ENCODE measurements around the gene RELN. TPM values are rescaled to one million over a fixed set of nuclear protein-coding genes. Genes with fewer than 3 reads are reported as not detected.

RELN gene
- total RNA-seq, 1 experiment from 2014 or later: 0.20 TPM

DNA sequence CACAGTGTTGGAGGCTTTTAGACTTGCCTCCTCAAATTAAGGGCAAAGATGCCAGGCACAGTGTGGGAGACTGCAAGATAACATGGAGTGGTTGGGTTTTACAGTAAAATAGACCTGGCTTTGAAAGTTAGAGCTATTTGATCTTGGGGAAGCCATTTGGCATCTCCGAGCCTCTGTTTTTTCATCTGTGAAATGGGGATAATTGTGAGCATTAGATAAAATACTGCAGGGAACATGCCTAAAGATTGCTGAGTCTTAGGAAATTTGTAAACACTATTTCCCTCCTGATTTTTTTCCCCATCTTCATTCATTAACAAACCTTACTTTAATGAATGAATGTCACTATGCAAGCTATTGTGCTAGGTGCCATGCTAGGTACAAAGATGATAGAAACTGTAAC, 302.2 kb downstream of the RELN start:
- no peak for DNase-seq (ENCODE audit: low spot score)
- CTCF ChIA-PET: no interaction called here
- TF ChIP-seq EMX1 (CRISPR knock-in tag; IDR thresholded peaks at IDR 0.05) (no peak), NFATC4 (CRISPR knock-in tag; IDR thresholded peaks at IDR 0.05) (no peak), FOXP1 (CRISPR knock-in tag; IDR thresholded peaks at IDR 0.05; ENCODE audit: borderline replicate concordance) (no peak), ZBTB21 (CRISPR knock-in tag; IDR thresholded peaks at IDR 0.05; ENCODE audit: borderline replicate concordance) (no peak)
- TF ChIP-seq, protein P1, sequence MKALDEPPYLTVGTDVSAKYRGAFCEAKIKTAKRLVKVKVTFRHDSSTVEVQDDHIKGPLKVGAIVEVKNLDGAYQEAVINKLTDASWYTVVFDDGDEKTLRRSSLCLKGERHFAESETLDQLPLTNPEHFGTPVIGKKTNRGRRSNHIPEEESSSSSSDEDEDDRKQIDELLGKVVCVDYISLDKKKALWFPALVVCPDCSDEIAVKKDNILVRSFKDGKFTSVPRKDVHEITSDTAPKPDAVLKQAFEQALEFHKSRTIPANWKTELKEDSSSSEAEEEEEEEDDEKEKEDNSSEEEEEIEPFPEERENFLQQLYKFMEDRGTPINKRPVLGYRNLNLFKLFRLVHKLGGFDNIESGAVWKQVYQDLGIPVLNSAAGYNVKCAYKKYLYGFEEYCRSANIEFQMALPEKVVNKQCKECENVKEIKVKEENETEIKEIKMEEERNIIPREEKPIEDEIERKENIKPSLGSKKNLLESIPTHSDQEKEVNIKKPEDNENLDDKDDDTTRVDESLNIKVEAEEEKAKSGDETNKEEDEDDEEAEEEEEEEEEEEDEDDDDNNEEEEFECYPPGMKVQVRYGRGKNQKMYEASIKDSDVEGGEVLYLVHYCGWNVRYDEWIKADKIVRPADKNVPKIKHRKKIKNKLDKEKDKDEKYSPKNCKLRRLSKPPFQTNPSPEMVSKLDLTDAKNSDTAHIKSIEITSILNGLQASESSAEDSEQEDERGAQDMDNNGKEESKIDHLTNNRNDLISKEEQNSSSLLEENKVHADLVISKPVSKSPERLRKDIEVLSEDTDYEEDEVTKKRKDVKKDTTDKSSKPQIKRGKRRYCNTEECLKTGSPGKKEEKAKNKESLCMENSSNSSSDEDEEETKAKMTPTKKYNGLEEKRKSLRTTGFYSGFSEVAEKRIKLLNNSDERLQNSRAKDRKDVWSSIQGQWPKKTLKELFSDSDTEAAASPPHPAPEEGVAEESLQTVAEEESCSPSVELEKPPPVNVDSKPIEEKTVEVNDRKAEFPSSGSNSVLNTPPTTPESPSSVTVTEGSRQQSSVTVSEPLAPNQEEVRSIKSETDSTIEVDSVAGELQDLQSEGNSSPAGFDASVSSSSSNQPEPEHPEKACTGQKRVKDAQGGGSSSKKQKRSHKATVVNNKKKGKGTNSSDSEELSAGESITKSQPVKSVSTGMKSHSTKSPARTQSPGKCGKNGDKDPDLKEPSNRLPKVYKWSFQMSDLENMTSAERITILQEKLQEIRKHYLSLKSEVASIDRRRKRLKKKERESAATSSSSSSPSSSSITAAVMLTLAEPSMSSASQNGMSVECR (CRISPR knock-in tag; IDR thresholded peaks at IDR 0.05; ENCODE audit: borderline replicate concordance): no peak
- TF ChIP-seq, protein P2, sequence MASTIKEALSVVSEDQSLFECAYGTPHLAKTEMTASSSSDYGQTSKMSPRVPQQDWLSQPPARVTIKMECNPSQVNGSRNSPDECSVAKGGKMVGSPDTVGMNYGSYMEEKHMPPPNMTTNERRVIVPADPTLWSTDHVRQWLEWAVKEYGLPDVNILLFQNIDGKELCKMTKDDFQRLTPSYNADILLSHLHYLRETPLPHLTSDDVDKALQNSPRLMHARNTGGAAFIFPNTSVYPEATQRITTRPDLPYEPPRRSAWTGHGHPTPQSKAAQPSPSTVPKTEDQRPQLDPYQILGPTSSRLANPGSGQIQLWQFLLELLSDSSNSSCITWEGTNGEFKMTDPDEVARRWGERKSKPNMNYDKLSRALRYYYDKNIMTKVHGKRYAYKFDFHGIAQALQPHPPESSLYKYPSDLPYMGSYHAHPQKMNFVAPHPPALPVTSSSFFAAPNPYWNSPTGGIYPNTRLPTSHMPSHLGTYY (CRISPR knock-in tag; IDR thresholded peaks at IDR 0.05): no peak
- Mint-ChIP-seq H3K9me3 (peaks cover 3% of the 10 kb centered on the region), H3K36me3 (no peaks in the 10 kb centered on the region), H3K27ac (no peak overlapping the region), H3K27me3 (ENCODE audit: low read depth) (no peaks in the 10 kb centered on the region; the same call in 1 of the 2 replicates), H3K4me3 (no peak overlapping the region), H3K4me1 (no peaks in the 10 kb centered on the region)
- POLR2A ChIA-PET: no interaction called here
- no peak for ATAC-seq

DNA sequence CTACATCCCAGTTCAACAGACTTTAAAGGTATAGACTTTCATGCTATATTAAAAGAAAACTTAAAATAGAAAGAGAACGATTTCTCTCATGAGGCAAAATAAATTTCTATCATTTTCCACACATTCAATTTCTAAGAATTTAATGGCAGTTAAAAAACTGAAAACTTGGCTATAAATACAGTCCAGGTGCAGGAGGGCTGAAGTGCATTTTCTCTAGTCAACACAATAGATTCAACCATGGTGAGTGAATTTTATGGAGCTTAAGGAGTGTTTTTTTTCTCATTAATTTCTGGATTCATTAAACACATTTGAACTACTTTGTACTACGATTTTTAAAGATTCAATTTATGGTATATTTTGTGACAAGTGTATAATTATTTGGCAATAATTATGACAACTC, 302.7 kb downstream of the RELN start:
- POLR2A ChIA-PET: no interaction called here

DNA sequence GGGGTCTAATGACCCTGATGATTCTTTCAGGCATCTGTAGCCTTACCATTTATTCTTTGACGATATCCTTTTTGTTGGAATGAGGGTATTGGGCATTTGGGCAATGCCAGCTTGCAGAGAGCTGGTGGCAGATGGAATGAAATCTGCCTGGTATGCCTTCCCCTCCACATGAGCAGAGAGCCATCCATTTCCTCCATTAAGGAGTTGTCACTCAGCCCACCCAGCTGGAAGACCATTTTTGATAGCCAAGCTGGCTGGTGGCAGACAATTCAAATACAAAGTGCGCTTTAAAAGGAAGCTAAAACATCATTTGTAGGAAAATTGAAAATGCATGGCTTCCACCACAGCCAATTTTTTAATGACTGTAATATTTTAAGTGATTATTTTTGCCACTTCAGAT, 303.4 kb downstream of the RELN start:
- H3K27ac Mint-ChIP-seq: no peak overlapping the region
- no peak for ATAC-seq
- H3K4me3 Mint-ChIP-seq: no peak overlapping the region

More for the DNA sequence above, 302.7 kb downstream of the RELN start:
- Mint-ChIP-seq H3K4me1 (no peaks in the 10 kb centered on the region), H3K4me3 (no peak overlapping the region), H3K9me3 (no peaks in the 10 kb centered on the region), H3K36me3 (no peaks in the 10 kb centered on the region), H3K27ac (no peak overlapping the region), H3K27me3 (ENCODE audit: low read depth) (no peaks in the 10 kb centered on the region)
- DNase-seq (ENCODE audit: low spot score): no peak
- TF ChIP-seq PRRX2 (CRISPR knock-in tag; IDR thresholded peaks at IDR 0.05) (no peak), GTF2I (CRISPR knock-in tag; conservative IDR thresholded peaks at IDR 0.05) (no peak), ELF4 (CRISPR knock-in tag; IDR thresholded peaks at IDR 0.05; ENCODE audit: low read depth) (no peak), ATF1 (CRISPR knock-in tag; IDR thresholded peaks at IDR 0.05) (no peak), RORB (CRISPR knock-in tag; IDR thresholded peaks at IDR 0.05) (no peak)
- TF ChIP-seq, protein P3, sequence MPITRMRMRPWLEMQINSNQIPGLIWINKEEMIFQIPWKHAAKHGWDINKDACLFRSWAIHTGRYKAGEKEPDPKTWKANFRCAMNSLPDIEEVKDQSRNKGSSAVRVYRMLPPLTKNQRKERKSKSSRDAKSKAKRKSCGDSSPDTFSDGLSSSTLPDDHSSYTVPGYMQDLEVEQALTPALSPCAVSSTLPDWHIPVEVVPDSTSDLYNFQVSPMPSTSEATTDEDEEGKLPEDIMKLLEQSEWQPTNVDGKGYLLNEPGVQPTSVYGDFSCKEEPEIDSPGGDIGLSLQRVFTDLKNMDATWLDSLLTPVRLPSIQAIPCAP (CRISPR knock-in tag; IDR thresholded peaks at IDR 0.05): no peak
- TF ChIP-seq, protein P4, sequence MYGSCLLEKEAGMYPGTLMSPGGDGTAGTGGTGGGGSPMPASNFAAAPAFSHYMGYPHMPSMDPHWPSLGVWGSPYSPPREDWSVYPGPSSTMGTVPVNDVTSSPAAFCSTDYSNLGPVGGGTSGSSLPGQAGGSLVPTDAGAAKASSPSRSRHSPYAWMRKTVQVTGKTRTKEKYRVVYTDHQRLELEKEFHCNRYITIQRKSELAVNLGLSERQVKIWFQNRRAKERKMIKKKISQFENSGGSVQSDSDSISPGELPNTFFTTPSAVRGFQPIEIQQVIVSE (CRISPR knock-in tag; IDR thresholded peaks at IDR 0.05; ENCODE audit: borderline replicate concordance): no peak
- TF ChIP-seq, protein P5, sequence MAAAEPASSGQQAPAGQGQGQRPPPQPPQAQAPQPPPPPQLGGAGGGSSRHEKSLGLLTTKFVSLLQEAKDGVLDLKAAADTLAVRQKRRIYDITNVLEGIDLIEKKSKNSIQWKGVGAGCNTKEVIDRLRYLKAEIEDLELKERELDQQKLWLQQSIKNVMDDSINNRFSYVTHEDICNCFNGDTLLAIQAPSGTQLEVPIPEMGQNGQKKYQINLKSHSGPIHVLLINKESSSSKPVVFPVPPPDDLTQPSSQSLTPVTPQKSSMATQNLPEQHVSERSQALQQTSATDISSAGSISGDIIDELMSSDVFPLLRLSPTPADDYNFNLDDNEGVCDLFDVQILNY (CRISPR knock-in tag; IDR thresholded peaks at IDR 0.05): no peak
- CTCF ChIA-PET: no interaction called here
- ATAC-seq: no peak

More for the DNA sequence above, 303.4 kb downstream of the RELN start:
- Mint-ChIP-seq H3K27me3 (ENCODE audit: low read depth) (no peaks in the 10 kb centered on the region), H3K4me1 (no peaks in the 10 kb centered on the region), H3K9me3 (no peaks in the 10 kb centered on the region), H3K36me3 (no peaks in the 10 kb centered on the region)
- DNase-seq (ENCODE audit: low spot score): no peak
- no peak for TF ChIP-seq TEAD4 (CRISPR knock-in tag; IDR thresholded peaks at IDR 0.05)
- ChIA-PET CTCF (no interaction called here), POLR2A (no interaction called here)
